ENCODE data around the gene FSIP1.

- TF ChIP-seq CTCF (IDR thresholded peaks at IDR 0.05) (no peak), EP300 (IDR thresholded peaks at IDR 0.05) (no peak)
Measured at GRCh38 chr15:39695793-39696192, 86.8 kb downstream of the FSIP1 start.

Data from gastroesophageal sphincter (tissue), 3 donors.